CD4-positive, alpha-beta T cell treated with Interleukin-2 at 100 ng/mL for 4 hours (primary cell): ENCODE results near the gene MAN2C1.
A peak's percentile ranks its signal among the peaks of the same experiment; 100 is the strongest.
"Not testable (repeated sequence)": the region's sequence is repeated elsewhere in the genome, so short reads cannot be mapped to it uniquely, and the experiment has no call there.

Source experiments
- DNase-seq: peaks from one replicate; pipeline ENCODE4 v3.0.0-alpha.2; 2020; ENCODE audit warnings: low spot score

The MAN2C1 gene

GRCh38 chr15:75367913-75368688, at the start of gene MAN2C1:
Gene MAN2C1, minus strand, starts transcription at chr15:75368607. Its CDS starts 24 bp downstream, at chr15:75368583.
- peak; percentile 92 for DNase-seq

GRCh38 chr15:75416584-75416983, 48.2 kb upstream of the MAN2C1 start:
- DNase-seq, result no peak

DNA sequence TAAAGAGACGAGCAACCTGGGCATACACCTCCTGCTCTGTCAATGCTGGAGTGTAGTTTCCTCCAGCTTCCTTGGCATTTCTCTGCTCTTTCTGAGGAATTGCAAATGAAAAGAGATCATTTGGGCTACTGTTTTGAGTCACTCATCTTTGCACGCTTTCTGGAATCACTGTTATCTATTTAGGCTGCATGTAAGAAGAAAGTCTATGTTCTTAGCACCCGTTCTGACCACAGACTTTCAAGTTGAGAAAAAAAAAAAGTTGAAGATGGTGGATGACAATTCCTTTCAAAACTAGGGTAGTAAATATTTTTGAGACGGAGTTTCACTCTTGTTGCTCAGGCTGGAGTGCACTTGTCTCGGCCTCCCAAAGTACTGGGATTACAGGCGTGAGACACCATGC, 41.8 kb upstream of the MAN2C1 start:
- DNase-seq, result no peak

- DNase-seq, result no peak
Observed at GRCh38 chr15:75407083-75407482, 38.7 kb upstream of the MAN2C1 start.

DNA sequence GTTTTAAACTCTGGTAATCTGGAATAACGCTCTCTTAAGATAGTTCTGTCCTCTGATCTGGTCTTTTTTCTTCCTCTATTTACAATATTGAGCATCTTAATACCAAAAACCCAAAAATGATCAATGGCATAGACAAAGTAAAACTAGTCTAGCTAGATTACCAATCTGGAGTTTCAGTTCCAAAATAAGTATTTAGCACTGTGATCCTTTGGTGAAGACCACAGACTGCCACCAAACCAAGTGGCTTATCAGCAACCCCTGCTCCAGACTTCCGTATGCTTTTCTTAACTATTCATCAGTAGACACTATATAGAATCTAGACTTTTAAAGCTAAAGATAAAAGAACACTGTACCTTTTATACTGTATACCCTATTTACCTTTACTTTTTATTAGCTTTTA, 35.5 kb upstream of the MAN2C1 start:
- DNase-seq, result no peak

- no peak for DNase-seq
Observed at GRCh38 chr15:75397494-75397893, 29.1 kb upstream of the MAN2C1 start.

- no peak for DNase-seq
Observed at GRCh38 chr15:75389791-75390382, 21.5 kb upstream of the MAN2C1 start.

DNA sequence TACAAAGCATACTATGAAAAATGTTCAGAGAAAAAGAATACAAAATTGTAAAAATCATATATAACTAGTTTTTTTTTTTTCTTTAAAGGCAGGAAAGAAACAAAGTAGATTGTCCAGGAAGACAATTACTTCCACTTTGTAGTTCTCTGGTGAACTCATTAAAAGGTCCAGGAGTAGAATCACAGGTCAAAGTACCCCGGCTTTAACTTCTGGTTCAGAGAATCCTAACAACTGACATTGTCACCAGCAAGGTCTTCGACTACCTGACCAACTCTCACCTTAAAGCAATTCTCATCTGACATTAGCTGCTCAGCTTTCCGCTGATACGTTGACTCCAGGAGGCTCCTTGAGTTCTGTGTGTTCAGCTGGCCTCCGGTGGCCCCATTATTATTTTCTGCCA, 15.6 kb upstream of the MAN2C1 start:
- DNase-seq, result not testable (repeated sequence)

DNA sequence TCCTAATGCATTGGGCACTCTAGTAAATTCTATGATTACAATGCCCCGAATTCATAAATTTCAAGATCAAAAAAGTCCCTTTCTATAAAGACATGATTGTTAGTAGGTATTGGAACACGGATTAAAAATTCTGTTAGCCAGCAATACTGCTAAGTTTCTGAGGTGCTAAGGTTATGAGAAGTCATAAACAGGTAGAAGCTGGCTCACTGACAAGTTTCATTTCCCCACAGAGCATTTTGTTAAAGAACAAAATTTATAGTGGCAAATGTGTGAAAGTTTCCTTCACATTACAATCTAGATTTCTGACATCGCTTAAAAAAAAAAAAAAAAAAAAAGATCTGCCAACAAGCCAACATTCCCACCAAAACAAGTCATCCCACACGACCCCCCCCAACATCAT, 12.4 kb upstream of the MAN2C1 start:
- DNase-seq, result no peak

DNA sequence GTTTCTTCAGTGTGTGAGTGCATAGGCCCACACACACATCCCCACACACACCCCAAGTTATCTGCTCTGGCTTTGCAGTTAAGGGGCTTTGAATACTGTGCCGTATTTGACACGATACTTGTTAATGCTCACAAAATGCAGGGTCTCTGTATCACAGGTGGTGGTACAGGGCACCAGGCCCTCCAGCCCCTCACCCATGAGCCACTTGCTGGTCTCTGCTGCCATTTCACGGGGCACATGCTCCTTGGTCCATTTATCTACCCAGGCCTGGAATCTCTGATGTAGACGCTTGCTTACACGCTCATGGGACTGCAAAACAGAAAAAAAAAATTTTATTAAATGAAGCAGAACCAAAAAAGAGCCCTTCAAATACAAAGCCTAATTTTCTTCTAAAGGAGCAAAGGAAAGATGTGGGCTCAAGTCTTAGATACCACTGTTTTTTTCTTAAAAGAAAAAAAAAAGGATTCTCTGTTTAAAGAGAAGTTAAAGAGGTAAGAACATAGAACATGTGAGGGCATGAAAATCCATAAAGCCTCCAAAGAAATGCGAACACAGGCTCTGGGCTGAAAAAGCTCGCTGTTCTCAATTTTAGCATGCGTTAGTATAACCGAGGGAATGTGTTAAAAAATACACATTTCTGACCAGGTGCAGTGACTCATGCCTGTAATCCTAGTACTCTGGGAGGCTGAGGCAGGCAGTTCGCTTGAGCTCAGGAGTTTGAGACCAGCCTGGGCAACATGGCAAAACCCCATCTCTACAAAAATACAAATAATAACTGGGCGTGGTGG, 3.7 kb upstream of the MAN2C1 start:
- DNase-seq, result no peak

DNA sequence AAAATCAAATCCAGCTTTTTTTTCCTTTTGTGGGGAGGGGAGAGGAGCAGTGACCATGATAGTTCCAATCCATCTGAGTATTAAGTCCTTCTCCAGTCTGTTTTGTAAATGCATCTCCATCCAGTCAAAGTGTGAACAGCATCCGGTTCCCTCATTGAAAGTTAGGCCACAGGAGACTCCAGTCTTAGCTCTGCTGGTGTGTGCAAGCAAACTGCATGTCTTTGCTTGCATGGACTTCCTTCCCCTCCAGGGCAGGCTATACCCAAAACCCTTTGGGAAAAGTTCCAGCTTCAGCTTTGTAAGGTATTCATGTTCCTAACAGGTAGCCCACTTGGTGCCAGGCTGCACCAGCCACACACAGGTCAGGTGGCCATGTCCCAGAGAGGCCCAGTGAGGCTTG, 3.1 kb upstream of the MAN2C1 start:
- no peak for DNase-seq

GRCh38 chr15:75369897-75370581, 1.6 kb upstream of the MAN2C1 start:
- no peak for DNase-seq

GRCh38 chr15:75368689-75369239, 357 bp upstream of the MAN2C1 start:
- peak; percentile 24 for DNase-seq

DNA sequence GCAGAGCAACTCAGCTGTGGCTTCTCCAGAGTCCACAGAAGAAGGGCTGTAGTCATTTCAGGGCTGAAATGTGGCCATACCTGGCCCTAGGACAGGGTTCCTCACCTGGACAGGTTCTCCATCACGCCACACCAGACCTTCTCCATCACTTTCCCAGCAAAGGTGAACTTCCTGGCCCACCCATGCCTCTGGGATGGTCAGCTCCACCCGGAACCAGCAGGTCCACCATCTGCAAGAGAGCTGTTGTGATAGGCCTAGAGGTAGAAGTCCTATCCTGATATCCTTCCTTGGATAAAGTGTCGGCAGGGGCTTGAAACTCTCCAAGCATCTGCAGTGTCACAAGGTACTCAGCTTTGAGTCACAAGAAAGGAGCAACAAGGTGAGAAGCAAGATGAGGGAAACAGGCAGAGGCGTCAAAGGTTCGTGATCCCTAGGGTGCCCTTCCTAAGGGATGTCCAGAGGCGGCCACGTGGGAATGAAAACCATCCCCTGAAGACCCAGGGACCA, 948 bp downstream of the MAN2C1 start:
- DNase-seq, result no peak

GRCh38 chr15:75367006-75367405, 1.4 kb downstream of the MAN2C1 start:
- DNase-seq, result no peak

DNA sequence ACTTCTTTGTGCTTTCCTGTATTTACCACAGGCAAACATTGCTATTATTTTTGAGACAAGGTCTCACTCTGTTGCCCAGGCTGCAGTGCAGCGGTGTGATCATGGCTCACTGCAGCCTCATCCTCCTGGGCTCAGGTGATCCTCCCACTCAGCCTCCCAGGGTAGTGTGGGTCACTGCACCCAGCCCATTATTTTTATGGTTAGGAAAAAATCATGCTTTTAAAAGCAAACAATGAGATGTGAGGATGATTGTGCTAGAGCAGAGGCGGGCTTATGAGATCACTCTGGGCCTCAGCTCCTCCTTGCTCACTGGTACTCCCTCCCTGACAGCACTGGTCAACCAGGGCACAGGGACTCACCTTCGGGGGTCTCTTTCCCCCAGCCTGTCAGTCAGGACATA, 2.2 kb downstream of the MAN2C1 start:
- no peak for DNase-seq

DNA sequence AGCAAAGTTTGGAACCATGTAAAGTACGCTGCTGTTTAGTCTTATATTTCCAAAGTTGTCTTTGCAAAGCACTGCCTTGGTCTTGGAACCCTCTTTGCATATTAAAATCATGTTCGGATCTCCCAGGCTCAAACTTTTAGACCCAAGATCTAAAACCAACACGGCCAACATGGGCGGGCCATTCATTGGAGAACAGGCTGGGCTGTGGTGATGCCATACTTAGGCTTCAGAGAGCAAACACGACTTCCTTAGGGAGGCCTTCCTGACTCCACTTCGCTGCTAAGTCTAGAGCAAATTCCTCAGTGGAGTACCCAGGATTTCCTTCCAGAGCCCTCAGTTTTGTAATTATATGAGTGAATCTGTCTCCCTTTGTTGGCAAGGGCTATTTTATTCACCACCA, 3.5 kb downstream of the MAN2C1 start:
- DNase-seq, result no peak

DNA sequence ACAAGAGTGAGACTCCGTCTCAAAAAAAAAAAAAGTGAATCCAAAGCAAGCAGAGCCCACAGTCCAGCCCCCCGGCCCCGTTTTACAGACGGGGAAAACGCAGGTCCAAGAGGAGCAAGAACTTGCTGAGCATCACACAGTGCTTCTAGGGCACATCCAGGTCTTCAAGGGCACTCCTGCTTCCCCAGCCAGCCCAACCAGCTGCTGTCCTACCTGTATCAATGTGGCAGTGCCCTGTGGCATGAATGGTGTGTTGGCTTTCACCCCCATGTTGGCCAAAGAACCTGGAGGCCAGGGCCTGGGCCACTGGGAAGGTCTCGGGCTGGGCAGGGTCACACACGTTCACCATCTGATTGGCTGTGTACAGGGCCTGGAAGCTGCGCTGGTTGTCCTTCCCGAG, 4.6 kb downstream of the MAN2C1 start:
- DNase-seq, result no peak

DNA sequence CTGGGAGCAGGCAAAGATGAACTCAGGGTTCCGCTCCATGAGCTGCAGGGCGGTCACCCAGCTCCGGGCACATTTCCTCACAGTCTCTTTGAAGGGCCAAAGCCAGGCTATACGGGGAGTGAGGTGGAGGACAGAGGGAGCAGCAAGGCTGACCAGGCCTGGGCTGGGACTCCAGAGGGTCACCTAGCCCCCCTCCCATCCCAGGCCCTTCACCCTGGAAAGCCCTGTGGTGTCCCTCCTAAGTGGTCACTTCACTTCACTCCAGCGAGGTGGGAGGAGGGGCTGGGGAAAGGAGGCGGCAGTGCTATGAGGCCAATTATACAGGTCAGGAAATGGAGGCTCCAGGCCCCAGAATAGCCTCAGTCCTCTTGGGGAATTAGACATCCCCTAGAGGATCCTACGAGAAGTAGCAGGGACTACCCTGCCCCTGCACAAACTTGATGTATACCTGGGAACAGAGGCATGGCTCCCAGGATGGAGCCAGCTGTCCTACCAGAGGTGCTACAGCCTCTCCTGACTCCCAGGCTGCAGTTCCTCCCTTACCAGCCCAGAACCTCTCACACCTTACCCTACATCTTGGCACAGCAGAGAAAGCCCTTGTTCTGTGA, 5.7 kb downstream of the MAN2C1 start:
- no peak for DNase-seq

DNA sequence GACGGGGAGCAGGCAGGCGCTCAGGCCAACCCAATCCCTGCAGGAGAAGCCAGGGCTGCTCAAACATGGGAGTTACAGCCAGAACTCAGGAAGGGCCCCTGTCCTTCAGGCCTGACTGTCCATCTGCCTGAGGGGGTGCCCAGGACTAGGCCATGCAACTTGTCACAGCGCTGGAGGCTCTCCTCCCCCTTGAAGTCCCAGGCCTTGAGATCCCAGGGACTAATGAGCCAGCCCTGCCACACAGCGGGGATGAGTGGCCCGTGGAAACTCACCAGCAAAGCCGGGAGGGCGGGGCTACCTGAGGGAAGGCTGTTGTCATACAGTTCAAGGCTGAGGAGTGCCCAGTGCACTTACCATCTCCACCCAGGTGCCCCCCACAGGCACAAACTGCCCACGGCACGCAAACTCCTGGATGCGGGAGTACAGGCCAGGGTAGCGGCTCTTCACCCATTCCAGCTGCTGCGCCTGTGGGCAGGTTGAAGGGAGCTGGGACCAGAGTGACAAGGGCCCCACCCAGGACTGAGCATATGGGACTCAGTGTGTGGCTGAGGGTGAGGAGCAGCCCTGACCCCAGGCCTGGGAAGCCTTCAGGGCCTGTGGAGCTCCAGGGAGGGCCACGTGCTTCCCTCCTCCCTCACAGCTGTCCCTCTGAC, 6.3 kb downstream of the MAN2C1 start:
- no peak for DNase-seq
